Parathyroid adenoma (tissue), 2 donors: ENCODE measurements around the gene NCKAP5.
"Not testable (repeated sequence)": the region's sequence is repeated elsewhere in the genome, so short reads cannot be mapped to it uniquely, and the experiment has no call there.

Experiments used
- H2AFZ ChIP-seq: fragments of 300-600 bp; sonication (generic); one replicate; pipeline ENCODE4 v1.7.0; 2017; ENCODE audit warnings: antibody characterized with exemption, mild to moderate bottlenecking
- H3K27ac ChIP-seq: fragments of 300-600 bp; sonication (generic); one replicate; pipeline ENCODE4 v1.7.0; 2017
- H3K27me3 ChIP-seq: fragments of 300-600 bp; sonication (generic); one replicate; pipeline ENCODE4 v1.7.0; 2017; ENCODE audit warnings: low read length; ENCODE audit not compliant: control insufficient read depth, insufficient read depth
- H3K36me3 ChIP-seq: fragments of 300-600 bp; sonication (generic); one replicate; pipeline ENCODE4 v1.7.0; 2017; ENCODE audit warnings: low read length; ENCODE audit not compliant: control insufficient read depth, insufficient read depth
- H3K4me1 ChIP-seq: fragments of 300-600 bp; sonication (generic); one replicate; pipeline ENCODE4 v1.7.0; 2017; ENCODE audit warnings: control low read depth
- H3K4me2 ChIP-seq: fragments of 300-600 bp; sonication (generic); one replicate; pipeline ENCODE4 v1.7.0; 2017; ENCODE audit warnings: low read length
- H3K4me3 ChIP-seq: fragments of 300-600 bp; sonication (generic); one replicate; pipeline ENCODE4 v1.7.0; 2017; ENCODE audit warnings: low read depth, low read length
- H3K79me2 ChIP-seq: fragments of 300-600 bp; sonication (generic); one replicate; pipeline ENCODE4 v1.7.0; 2017; ENCODE audit warnings: control low read depth
- H3K9ac ChIP-seq: fragments of 300-600 bp; sonication (generic); one replicate; pipeline ENCODE4 v1.7.0; 2017; ENCODE audit warnings: mild to moderate bottlenecking
- H3K9me3 ChIP-seq: fragments of 300-600 bp; sonication (generic); one replicate; pipeline ENCODE4 v1.7.0; 2017; ENCODE audit warnings: low read length; ENCODE audit not compliant: control insufficient read depth
- CTCF ChIP-seq: fragments of 300-600 bp; sonication (generic); IDR thresholded peaks from one replicate; pipeline ENCODE4 v1.7.0; 2017; ENCODE audit warnings: antibody characterized with exemption, mild to moderate bottlenecking
- donor health status: primary hyperparathyroidism.

Gene NCKAP5

GRCh38 chr2:133476286-133476685 is 92.0 kb downstream of the NCKAP5 start:
- Histone ChIP-seq H3K4me2 (no peak overlapping the region), H2AFZ (peak overlapping the region; percentile 0), H3K4me3 (no peak overlapping the region), H3K79me2 (no peaks in the 10 kb centered on the region), H3K27me3 (no peaks in the 10 kb centered on the region), H3K9me3 (no peaks in the 10 kb centered on the region), H3K4me1 (peaks cover 23% of the 10 kb centered on the region), H3K36me3 (no peaks in the 10 kb centered on the region), H3K27ac (peak overlapping the region; percentile 83), H3K9ac (no peak overlapping the region)
- no peak for TF ChIP-seq CTCF

- Histone ChIP-seq H3K79me2 (no peaks in the 10 kb centered on the region), H2AFZ (peak overlapping the region; percentile 0), H3K9ac (no peak overlapping the region), H3K4me3 (no peak overlapping the region), H3K4me1 (peaks cover 23% of the 10 kb centered on the region), H3K27me3 (no peaks in the 10 kb centered on the region), H3K36me3 (no peaks in the 10 kb centered on the region), H3K4me2 (no peak overlapping the region), H3K9me3 (no peaks in the 10 kb centered on the region), H3K27ac (no peak overlapping the region)
- no peak for TF ChIP-seq CTCF
Measured at GRCh38 chr2:133475610-133476009, 92.7 kb downstream of the NCKAP5 start.

GRCh38 chr2:133470446-133470845 is 97.8 kb downstream of the NCKAP5 start:
- H3K27me3 ChIP-seq, H3K4me1 ChIP-seq, H2AFZ ChIP-seq, H3K27ac ChIP-seq, H3K9ac ChIP-seq, H3K4me2 ChIP-seq, H3K36me3 ChIP-seq, H3K9me3 ChIP-seq, H3K4me3 ChIP-seq, H3K79me2 ChIP-seq: not testable (repeated sequence)

GRCh38 chr2:133462811-133463210 is 105.5 kb downstream of the NCKAP5 start:
- no peak overlapping the region for H3K4me2 ChIP-seq
- no peaks in the 10 kb centered on the region for H3K27me3 ChIP-seq
- H3K9ac ChIP-seq, result no peak overlapping the region
- no peaks in the 10 kb centered on the region for H3K4me1 ChIP-seq
- no peaks in the 10 kb centered on the region for H3K79me2 ChIP-seq
- no peak overlapping the region for H3K27ac ChIP-seq
- no peak for TF ChIP-seq CTCF
- H3K36me3 ChIP-seq, result no peaks in the 10 kb centered on the region
- H3K4me3 ChIP-seq, result no peak overlapping the region
- H3K9me3 ChIP-seq, result no peaks in the 10 kb centered on the region
- no peak overlapping the region for H2AFZ ChIP-seq

GRCh38 chr2:133461484-133461883 is 106.8 kb downstream of the NCKAP5 start:
- Histone ChIP-seq H3K4me2 (no peak overlapping the region), H3K4me1 (no peaks in the 10 kb centered on the region), H3K9me3 (no peaks in the 10 kb centered on the region), H3K9ac (no peak overlapping the region), H3K4me3 (no peak overlapping the region), H2AFZ (no peak overlapping the region), H3K79me2 (no peaks in the 10 kb centered on the region), H3K27ac (no peak overlapping the region), H3K27me3 (no peaks in the 10 kb centered on the region), H3K36me3 (no peaks in the 10 kb centered on the region)
- TF ChIP-seq CTCF, result no peak
